ENCODE results near the gene LIAS.
A peak's percentile ranks its signal among the peaks of the same experiment; 100 is the strongest.

DNA sequence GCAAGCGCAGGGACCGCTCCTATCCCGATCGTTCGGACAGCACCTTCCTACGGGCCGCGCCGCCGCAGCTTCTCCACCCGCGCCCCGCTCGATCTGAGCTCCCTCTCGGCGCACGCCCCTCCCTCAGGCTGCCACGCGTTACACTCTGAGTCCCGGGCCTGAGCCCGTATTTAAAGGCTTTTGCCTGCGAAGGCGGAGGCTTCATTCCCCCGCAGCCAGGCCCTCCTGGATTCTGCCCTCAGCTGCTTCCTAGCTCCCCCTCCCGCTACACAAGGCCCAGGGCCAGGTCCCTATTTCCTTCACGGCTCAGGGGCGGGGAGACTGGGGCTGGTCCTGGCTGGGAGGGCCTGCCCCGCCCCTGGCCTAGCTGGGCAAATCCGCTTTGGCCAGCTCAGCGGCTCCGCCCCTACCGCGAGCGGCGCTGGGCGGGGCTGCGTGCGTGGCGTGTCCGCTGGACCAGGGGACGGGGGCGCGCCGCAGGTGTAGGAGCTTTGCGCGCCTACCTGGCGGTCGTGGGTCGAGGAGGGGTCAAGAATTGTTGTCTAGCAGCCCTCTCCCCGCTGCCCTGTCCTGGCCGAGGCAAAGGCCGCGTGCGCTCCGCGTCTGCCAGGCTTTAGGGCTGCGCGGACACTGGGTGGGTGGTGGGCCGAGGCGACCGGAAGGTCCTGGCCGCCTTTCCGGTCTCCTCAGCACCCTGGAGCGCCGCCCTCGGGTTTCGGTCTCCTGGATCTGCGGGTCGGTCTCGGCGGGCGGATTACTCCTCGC, 68.6 kb downstream of the LIAS start, which contains the start of gene UGDH:
- peak; percentile 100 for TF ChIP-seq POLR2A (IDR thresholded peaks at IDR 0.05; ENCODE audit: insufficient read depth in 1 of 2, low read depth in 2 of 2, low read length in 2 of 2)
- TF ChIP-seq, protein P1, sequence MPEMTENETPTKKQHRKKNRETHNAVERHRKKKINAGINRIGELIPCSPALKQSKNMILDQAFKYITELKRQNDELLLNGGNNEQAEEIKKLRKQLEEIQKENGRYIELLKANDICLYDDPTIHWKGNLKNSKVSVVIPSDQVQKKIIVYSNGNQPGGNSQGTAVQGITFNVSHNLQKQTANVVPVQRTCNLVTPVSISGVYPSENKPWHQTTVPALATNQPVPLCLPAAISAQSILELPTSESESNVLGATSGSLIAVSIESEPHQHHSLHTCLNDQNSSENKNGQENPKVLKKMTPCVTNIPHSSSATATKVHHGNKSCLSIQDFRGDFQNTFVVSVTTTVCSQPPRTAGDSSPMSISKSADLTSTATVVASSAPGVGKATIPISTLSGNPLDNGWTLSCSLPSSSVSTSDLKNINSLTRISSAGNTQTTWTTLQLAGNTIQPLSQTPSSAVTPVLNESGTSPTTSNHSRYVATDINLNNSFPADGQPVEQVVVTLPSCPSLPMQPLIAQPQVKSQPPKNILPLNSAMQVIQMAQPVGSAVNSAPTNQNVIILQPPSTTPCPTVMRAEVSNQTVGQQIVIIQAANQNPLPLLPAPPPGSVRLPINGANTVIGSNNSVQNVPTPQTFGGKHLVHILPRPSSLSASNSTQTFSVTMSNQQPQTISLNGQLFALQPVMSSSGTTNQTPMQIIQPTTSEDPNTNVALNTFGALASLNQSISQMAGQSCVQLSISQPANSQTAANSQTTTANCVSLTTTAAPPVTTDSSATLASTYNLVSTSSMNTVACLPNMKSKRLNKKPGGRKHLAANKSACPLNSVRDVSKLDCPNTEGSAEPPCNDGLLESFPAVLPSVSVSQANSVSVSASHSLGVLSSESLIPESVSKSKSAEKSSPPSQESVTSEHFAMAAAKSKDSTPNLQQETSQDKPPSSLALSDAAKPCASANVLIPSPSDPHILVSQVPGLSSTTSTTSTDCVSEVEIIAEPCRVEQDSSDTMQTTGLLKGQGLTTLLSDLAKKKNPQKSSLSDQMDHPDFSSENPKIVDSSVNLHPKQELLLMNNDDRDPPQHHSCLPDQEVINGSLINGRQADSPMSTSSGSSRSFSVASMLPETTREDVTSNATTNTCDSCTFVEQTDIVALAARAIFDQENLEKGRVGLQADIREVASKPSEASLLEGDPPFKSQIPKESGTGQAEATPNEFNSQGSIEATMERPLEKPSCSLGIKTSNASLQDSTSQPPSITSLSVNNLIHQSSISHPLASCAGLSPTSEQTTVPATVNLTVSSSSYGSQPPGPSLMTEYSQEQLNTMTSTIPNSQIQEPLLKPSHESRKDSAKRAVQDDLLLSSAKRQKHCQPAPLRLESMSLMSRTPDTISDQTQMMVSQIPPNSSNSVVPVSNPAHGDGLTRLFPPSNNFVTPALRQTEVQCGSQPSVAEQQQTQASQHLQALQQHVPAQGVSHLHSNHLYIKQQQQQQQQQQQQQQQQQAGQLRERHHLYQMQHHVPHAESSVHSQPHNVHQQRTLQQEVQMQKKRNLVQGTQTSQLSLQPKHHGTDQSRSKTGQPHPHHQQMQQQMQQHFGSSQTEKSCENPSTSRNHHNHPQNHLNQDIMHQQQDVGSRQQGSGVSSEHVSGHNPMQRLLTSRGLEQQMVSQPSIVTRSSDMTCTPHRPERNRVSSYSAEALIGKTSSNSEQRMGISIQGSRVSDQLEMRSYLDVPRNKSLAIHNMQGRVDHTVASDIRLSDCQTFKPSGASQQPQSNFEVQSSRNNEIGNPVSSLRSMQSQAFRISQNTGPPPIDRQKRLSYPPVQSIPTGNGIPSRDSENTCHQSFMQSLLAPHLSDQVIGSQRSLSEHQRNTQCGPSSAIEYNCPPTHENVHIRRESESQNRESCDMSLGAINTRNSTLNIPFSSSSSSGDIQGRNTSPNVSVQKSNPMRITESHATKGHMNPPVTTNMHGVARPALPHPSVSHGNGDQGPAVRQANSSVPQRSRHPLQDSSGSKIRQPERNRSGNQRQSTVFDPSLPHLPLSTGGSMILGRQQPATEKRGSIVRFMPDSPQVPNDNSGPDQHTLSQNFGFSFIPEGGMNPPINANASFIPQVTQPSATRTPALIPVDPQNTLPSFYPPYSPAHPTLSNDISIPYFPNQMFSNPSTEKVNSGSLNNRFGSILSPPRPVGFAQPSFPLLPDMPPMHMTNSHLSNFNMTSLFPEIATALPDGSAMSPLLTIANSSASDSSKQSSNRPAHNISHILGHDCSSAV (CRISPR knock-in tag; IDR thresholded peaks at IDR 0.05; ENCODE audit: borderline replicate concordance), result peak; percentile 73; the same call in 1 of the 2 replicates

Measured in HepG2 (cell line).